B cell (primary cell): Measurements from ENCODE around the gene CD226.

ENCODE experiments used
- EZH2 ChIP-seq: IDR thresholded peaks from 2 replicates; pipeline ENCODE4 v1.6.1; 2012; ENCODE audit warnings: borderline replicate concordance, low read depth, mild to moderate bottlenecking, moderate library complexity, low read length; ENCODE audit not compliant: insufficient read depth, poor library complexity, severe bottlenecking
- TF ChIP-seq, protein P1 (sequence below): fragments of 200-600 bp; IDR thresholded peaks from one replicate; pipeline ENCODE4 v1.8.0; 2022; ENCODE audit warnings: antibody characterized with exemption, mild to moderate bottlenecking

DNA sequence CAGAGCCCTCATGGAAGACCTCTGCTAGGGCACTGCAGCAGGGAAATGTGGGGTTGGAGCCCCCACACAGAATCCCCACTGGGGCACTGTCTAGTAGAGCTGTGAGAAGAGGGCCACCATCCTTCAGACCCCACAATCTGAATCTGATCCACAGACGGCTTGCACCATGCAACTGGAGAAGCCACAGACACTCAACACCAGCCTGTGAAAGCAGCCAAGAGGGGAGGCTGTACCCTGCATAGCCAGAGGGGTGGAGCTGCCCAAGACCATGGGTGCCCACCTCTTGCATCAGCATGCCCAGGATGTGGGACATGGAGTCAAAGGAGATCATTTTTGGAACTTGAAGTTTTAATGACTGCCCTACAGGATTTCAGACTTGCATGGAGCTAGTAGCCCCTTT is 6.5 kb downstream of the CD226 start:
- TF ChIP-seq, protein P1, sequence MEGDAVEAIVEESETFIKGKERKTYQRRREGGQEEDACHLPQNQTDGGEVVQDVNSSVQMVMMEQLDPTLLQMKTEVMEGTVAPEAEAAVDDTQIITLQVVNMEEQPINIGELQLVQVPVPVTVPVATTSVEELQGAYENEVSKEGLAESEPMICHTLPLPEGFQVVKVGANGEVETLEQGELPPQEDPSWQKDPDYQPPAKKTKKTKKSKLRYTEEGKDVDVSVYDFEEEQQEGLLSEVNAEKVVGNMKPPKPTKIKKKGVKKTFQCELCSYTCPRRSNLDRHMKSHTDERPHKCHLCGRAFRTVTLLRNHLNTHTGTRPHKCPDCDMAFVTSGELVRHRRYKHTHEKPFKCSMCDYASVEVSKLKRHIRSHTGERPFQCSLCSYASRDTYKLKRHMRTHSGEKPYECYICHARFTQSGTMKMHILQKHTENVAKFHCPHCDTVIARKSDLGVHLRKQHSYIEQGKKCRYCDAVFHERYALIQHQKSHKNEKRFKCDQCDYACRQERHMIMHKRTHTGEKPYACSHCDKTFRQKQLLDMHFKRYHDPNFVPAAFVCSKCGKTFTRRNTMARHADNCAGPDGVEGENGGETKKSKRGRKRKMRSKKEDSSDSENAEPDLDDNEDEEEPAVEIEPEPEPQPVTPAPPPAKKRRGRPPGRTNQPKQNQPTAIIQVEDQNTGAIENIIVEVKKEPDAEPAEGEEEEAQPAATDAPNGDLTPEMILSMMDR: no peak
- TF ChIP-seq EZH2: no peak
